Measurements from ENCODE around the gene GRM7. TPM values are rescaled to one million over a fixed set of nuclear protein-coding genes. Genes with fewer than 3 reads are reported as not detected.

Gene GRM7
- total and polyA plus RNA-seq, 9 of the 15 experiments (the other 6 are each of a cell fraction or from before 2014, with no cell fraction given) = not detected

GRCh38 chr3:7625021-7625420, 764.1 kb downstream of the GRM7 start:
- Histone ChIP-seq H2AFZ (ENCODE audit: low read depth, low read length) (no peak overlapping the region), H3K9ac (ENCODE audit: insufficient read depth in 1 of 2, low read depth in 2 of 2, low read length in 2 of 2) (no peak overlapping the region), H3K36me3 (ENCODE audit: control insufficient read depth, insufficient read depth, low read length) (no peaks in the 10 kb centered on the region), H4K20me1 (replicated peaks; ENCODE audit: control insufficient read depth, insufficient read depth, low read length) (no peaks in the 10 kb centered on the region), H3K9me1 (ENCODE audit: control insufficient read depth, insufficient read depth, low read length) (no peaks in the 10 kb centered on the region), H3K9me3 (replicated peaks; ENCODE audit: control insufficient read depth, insufficient read depth, low read depth, low read length) (no peaks in the 10 kb centered on the region), H3K27ac (ENCODE audit: extremely low read depth, low read depth, low read length) (no peak overlapping the region), H3K4me3 (no peak overlapping the region), H3K27me3 (ENCODE audit: control insufficient read depth in 2 of 2, insufficient read depth in 2 of 2, low read length in 2 of 2) (no peaks in the 10 kb centered on the region), H3K4me1 (replicated peaks in 1 of 2; ENCODE audit: control insufficient read depth in 2 of 2, insufficient read depth in 2 of 2, low read length in 2 of 2) (no peaks in the 10 kb centered on the region), H3K79me2 (ENCODE audit: control insufficient read depth, insufficient read depth, low read length) (no peaks in the 10 kb centered on the region), H3K4me2 (ENCODE audit: insufficient read depth, low read length) (no peak overlapping the region)
- under 1% methylated on average over 6 of the region's 6 CpGs for WGBS (ENCODE audit: insufficient coverage, low coverage, missing lambda C conversion rate)
- in situ Hi-C loops (cut with MboI) (no loop called here), intact Hi-C loops (cut with micrococcal nuclease) (no loop called here)
- FAIRE-seq = no peak
- no TSS peak for BruUV-seq (replicated peaks)
- ChIA-PET CTCF (ENCODE audit: low intra/inter-chr PET ratio) (no interaction called here), POLR2A (interaction anchor here (0.6 kb wide), 1 partner anchor 14 kb away, joined by 3 read pairs; no protein-coding TSS in a partner anchor)
- TF ChIP-seq MXD1 (CRISPR knock-in tag; IDR thresholded peaks at IDR 0.05; ENCODE audit: borderline replicate concordance, poor library complexity, severe bottlenecking) (no peak), FOS (IDR thresholded peaks at IDR 0.05; ENCODE audit: extremely low read depth, insufficient read length) (no peak), ZFP91 (CRISPR knock-in tag; IDR thresholded peaks at IDR 0.05) (no peak), RAD21 (CRISPR knock-in tag; conservative IDR thresholded peaks at IDR 0.05 in 1 of 2, IDR thresholded peaks at IDR 0.05 in 1 of 2) (no peak), RBM22 (IDR thresholded peaks at IDR 0.05; ENCODE audit: low read depth, low read length, poor library complexity, severe bottlenecking) (no peak), ELF4 (CRISPR knock-in tag; IDR thresholded peaks at IDR 0.05) (no peak), RAD51 (IDR thresholded peaks at IDR 0.05; ENCODE audit: borderline replicate concordance, low read depth) (no peak), LEF1 (IDR thresholded peaks at IDR 0.05) (no peak), SIX5 (IDR thresholded peaks at IDR 0.05; ENCODE audit: borderline replicate concordance in 1 of 2, insufficient read depth in 1 of 2, low read depth in 1 of 2, low read length in 2 of 2) (no peak)
- DNase-seq (ENCODE audit: extremely low read depth in 1 of 4, low spot score in 3 of 4) = no peak
- ATAC-seq = no peak

Measured in K562 (cell line).